ENCODE data around the gene SLAMF8. TPM values are rescaled to one million over a fixed set of nuclear protein-coding genes. Genes with fewer than 3 reads are reported as not detected.

SLAMF8 gene
- total RNA-seq, 2 experiments from 2014 or later, result 0.73 to 1.3 TPM

- Mint-ChIP-seq H3K27me3 (ENCODE audit: low read depth) (peaks cover 22% of the 10 kb centered on the region), H3K9me3 (ENCODE audit: insufficient read depth) (no peaks in the 10 kb centered on the region), H3K36me3 (ENCODE audit: low read depth) (no peaks in the 10 kb centered on the region), H3K27ac (no peak overlapping the region), H3K4me3 (no peak overlapping the region), H3K4me1 (ENCODE audit: low read depth) (peaks cover 28% of the 10 kb centered on the region)
- CTCF ChIA-PET, result interaction anchor here (1.0 kb wide), 2 partner anchors 25 to 68 kb away, joined by 3 read pairs; no protein-coding TSS in a partner anchor
- no peak for ATAC-seq
- DNase-seq, result no peak
- POLR2A ChIA-PET, result no interaction called here
Observed at GRCh38 chr1:159866066-159866465, 39.4 kb downstream of the SLAMF8 start.

- peaks cover 24% of the 10 kb centered on the region for H3K27me3 Mint-ChIP-seq (ENCODE audit: low read depth)
- H3K36me3 Mint-ChIP-seq (ENCODE audit: low read depth), result no peaks in the 10 kb centered on the region
- DNase-seq, result no peak
- POLR2A ChIA-PET, result no interaction called here
- no peaks in the 10 kb centered on the region for H3K9me3 Mint-ChIP-seq (ENCODE audit: insufficient read depth)
- peaks cover 28% of the 10 kb centered on the region for H3K4me1 Mint-ChIP-seq (ENCODE audit: low read depth)
- H3K27ac Mint-ChIP-seq, result no peak overlapping the region
- CTCF ChIA-PET, result interaction anchor here (1.0 to 2.2 kb wide), 2 partner anchors 69 kb away, joined by 3 to 7 read pairs; no protein-coding TSS in a partner anchor
- H3K4me3 Mint-ChIP-seq, result no peak overlapping the region
- ATAC-seq, result no peak
Observed at GRCh38 chr1:159866905-159867663, 40.4 kb downstream of the SLAMF8 start.

GRCh38 chr1:159867664-159868026 lies 41.0 kb downstream of the SLAMF8 start:
- no peaks in the 10 kb centered on the region for H3K9me3 Mint-ChIP-seq (ENCODE audit: insufficient read depth)

GRCh38 chr1:159868766-159869165 lies 42.1 kb downstream of the SLAMF8 start:
- CTCF ChIA-PET, result interaction anchor here (1.1 to 4.7 kb wide), 5 partner anchors 12 to 139 kb away, joined by 3 to 35 read pairs (median 5); partner anchors contain the start of gene FCRL6
- peaks cover 28% of the 10 kb centered on the region for H3K4me1 Mint-ChIP-seq (ENCODE audit: low read depth)
- ATAC-seq (no peak), DNase-seq (no peak)
- POLR2A ChIA-PET, result no interaction called here
- no peak overlapping the region for H3K27ac Mint-ChIP-seq
- no peaks in the 10 kb centered on the region for H3K9me3 Mint-ChIP-seq (ENCODE audit: insufficient read depth)
- H3K36me3 Mint-ChIP-seq (ENCODE audit: low read depth), result no peaks in the 10 kb centered on the region
- no peak overlapping the region for H3K4me3 Mint-ChIP-seq
- peaks cover 24% of the 10 kb centered on the region for H3K27me3 Mint-ChIP-seq (ENCODE audit: low read depth)

More at GRCh38 chr1:159867664-159868026, 41.0 kb downstream of the SLAMF8 start:
- CTCF ChIA-PET, result interaction anchor here (2.2 to 4.7 kb wide), 2 partner anchors 24 to 69 kb away, joined by 7 to 35 read pairs; no protein-coding TSS in a partner anchor
- no peak for ATAC-seq
- DNase-seq, result no peak
- Mint-ChIP-seq H3K36me3 (ENCODE audit: low read depth) (no peaks in the 10 kb centered on the region), H3K27me3 (ENCODE audit: low read depth) (peaks cover 24% of the 10 kb centered on the region), H3K4me3 (no peak overlapping the region), H3K27ac (no peak overlapping the region), H3K4me1 (ENCODE audit: low read depth) (peaks cover 28% of the 10 kb centered on the region)
- POLR2A ChIA-PET, result no interaction called here

GRCh38 chr1:159869173-159869572 lies 42.5 kb downstream of the SLAMF8 start:
- no peaks in the 10 kb centered on the region for H3K9me3 Mint-ChIP-seq (ENCODE audit: insufficient read depth)
- POLR2A ChIA-PET, result no interaction called here
- DNase-seq, result peak; percentile 52

GRCh38 chr1:159869607-159870006 lies 42.9 kb downstream of the SLAMF8 start:
- POLR2A ChIA-PET, result no interaction called here
- ATAC-seq, result no peak
- Mint-ChIP-seq H3K9me3 (ENCODE audit: insufficient read depth) (no peaks in the 10 kb centered on the region), H3K27me3 (ENCODE audit: low read depth) (peaks cover 23% of the 10 kb centered on the region), H3K36me3 (ENCODE audit: low read depth) (no peaks in the 10 kb centered on the region), H3K27ac (no peak overlapping the region), H3K4me1 (ENCODE audit: low read depth) (peaks cover 24% of the 10 kb centered on the region), H3K4me3 (no peak overlapping the region)
- DNase-seq, result no peak
- CTCF ChIA-PET, result interaction anchor here (1.1 to 4.7 kb wide), 4 partner anchors 11 to 71 kb away, joined by 3 to 35 read pairs (median 5); partner anchors contain the start of gene FCRL6

More at GRCh38 chr1:159869173-159869572, 42.5 kb downstream of the SLAMF8 start:
- no peaks in the 10 kb centered on the region for H3K36me3 Mint-ChIP-seq (ENCODE audit: low read depth)
- H3K27me3 Mint-ChIP-seq (ENCODE audit: low read depth), result peaks cover 25% of the 10 kb centered on the region
- no peak overlapping the region for H3K4me3 Mint-ChIP-seq
- ATAC-seq, result peak; percentile 68
- H3K4me1 Mint-ChIP-seq (ENCODE audit: low read depth), result peaks cover 28% of the 10 kb centered on the region
- H3K27ac Mint-ChIP-seq, result no peak overlapping the region
- CTCF ChIA-PET, result interaction anchor here (1.1 to 4.7 kb wide), 5 partner anchors 11 to 138 kb away, joined by 3 to 35 read pairs (median 5); partner anchors contain the start of gene FCRL6

GRCh38 chr1:159870704-159871103 lies 44.0 kb downstream of the SLAMF8 start:
- DNase-seq (no peak), ATAC-seq (no peak)
- ChIA-PET CTCF (interaction anchor here (1.1 to 4.7 kb wide), 3 partner anchors 10 to 67 kb away, joined by 3 to 35 read pairs (median 3); no protein-coding TSS in a partner anchor), POLR2A (interaction anchor here (0.8 to 1.4 kb wide), 2 partner anchors 44 to 53 kb away, joined by 3 read pairs; partner anchors contain the start of gene SLAMF8)
- H3K27ac Mint-ChIP-seq, result no peak overlapping the region
- peaks cover 23% of the 10 kb centered on the region for H3K27me3 Mint-ChIP-seq (ENCODE audit: low read depth)
- H3K4me1 Mint-ChIP-seq (ENCODE audit: low read depth), result peaks cover 24% of the 10 kb centered on the region
- no peak overlapping the region for H3K4me3 Mint-ChIP-seq
- H3K36me3 Mint-ChIP-seq (ENCODE audit: low read depth), result no peaks in the 10 kb centered on the region
- H3K9me3 Mint-ChIP-seq (ENCODE audit: insufficient read depth), result no peaks in the 10 kb centered on the region

GRCh38 chr1:159872891-159873290 lies 46.2 kb downstream of the SLAMF8 start:
- Mint-ChIP-seq H3K27ac (no peak overlapping the region), H3K4me1 (ENCODE audit: low read depth) (peaks cover 13% of the 10 kb centered on the region), H3K27me3 (ENCODE audit: low read depth) (peaks cover 23% of the 10 kb centered on the region), H3K9me3 (ENCODE audit: insufficient read depth) (no peaks in the 10 kb centered on the region), H3K4me3 (no peak overlapping the region), H3K36me3 (ENCODE audit: low read depth) (no peaks in the 10 kb centered on the region)
- CTCF ChIA-PET, result interaction anchor here (1.0 kb wide), 2 partner anchors 45 to 77 kb away, joined by 3 to 4 read pairs; no protein-coding TSS in a partner anchor
- DNase-seq (no peak), ATAC-seq (no peak)
- POLR2A ChIA-PET, result no interaction called here

GRCh38 chr1:159873530-159874143 lies 47.0 kb downstream of the SLAMF8 start:
- CTCF ChIA-PET, result interaction anchor here (1.4 to 2.0 kb wide), 2 partner anchors 20 to 134 kb away, joined by 5 read pairs; no protein-coding TSS in a partner anchor
- no peak for DNase-seq
- Mint-ChIP-seq H3K27ac (no peak overlapping the region), H3K4me3 (no peak overlapping the region), H3K36me3 (ENCODE audit: low read depth) (no peaks in the 10 kb centered on the region), H3K9me3 (ENCODE audit: insufficient read depth) (no peaks in the 10 kb centered on the region), H3K27me3 (ENCODE audit: low read depth) (peaks cover 23% of the 10 kb centered on the region), H3K4me1 (ENCODE audit: low read depth) (peaks cover 11% of the 10 kb centered on the region)
- POLR2A ChIA-PET, result interaction anchor here (0.5 kb wide), 1 partner anchor 59 kb away, joined by 3 read pairs; no protein-coding TSS in a partner anchor
- ATAC-seq, result no peak

GRCh38 chr1:159877695-159878444 lies 51.2 kb downstream of the SLAMF8 start:
- CTCF ChIA-PET, result interaction anchor here (0.9 to 3.3 kb wide), 4 partner anchors 12 to 129 kb away, joined by 3 to 21 read pairs (median 8); no protein-coding TSS in a partner anchor

GRCh38 chr1:159879136-159879535 lies 52.5 kb downstream of the SLAMF8 start:
- POLR2A ChIA-PET, result no interaction called here
- no peaks in the 10 kb centered on the region for H3K4me1 Mint-ChIP-seq (ENCODE audit: low read depth)
- ATAC-seq, result no peak
- no peak overlapping the region for H3K27ac Mint-ChIP-seq
- no peak for DNase-seq
- no peaks in the 10 kb centered on the region for H3K36me3 Mint-ChIP-seq (ENCODE audit: low read depth)
- no peaks in the 10 kb centered on the region for H3K9me3 Mint-ChIP-seq (ENCODE audit: insufficient read depth)
- no peak overlapping the region for H3K4me3 Mint-ChIP-seq
- peaks cover 11% of the 10 kb centered on the region for H3K27me3 Mint-ChIP-seq (ENCODE audit: low read depth)
- CTCF ChIA-PET, result interaction anchor here (1.5 to 19.2 kb wide), 4 partner anchors 11 to 77 kb away, joined by 5 to 483 read pairs (median 16); partner anchors contain the start of gene FCRL6

More at GRCh38 chr1:159877695-159878444, 51.2 kb downstream of the SLAMF8 start:
- no peaks in the 10 kb centered on the region for H3K9me3 Mint-ChIP-seq (ENCODE audit: insufficient read depth)
- no peak overlapping the region for H3K27ac Mint-ChIP-seq
- no peak overlapping the region for H3K4me3 Mint-ChIP-seq
- H3K27me3 Mint-ChIP-seq (ENCODE audit: low read depth), result peaks cover 12% of the 10 kb centered on the region
- no peak for ATAC-seq
- H3K36me3 Mint-ChIP-seq (ENCODE audit: low read depth), result no peaks in the 10 kb centered on the region
- no peak for DNase-seq
- POLR2A ChIA-PET, result no interaction called here
- no peaks in the 10 kb centered on the region for H3K4me1 Mint-ChIP-seq (ENCODE audit: low read depth)

Measured in activated CD8-positive, alpha-beta T cell treated with anti-CD3 and anti-CD28 coated beads, Interleukin-2, amount 10 ng/mL, durations not matched to agents 7 days and 5 days (primary cell).